Measurements from ENCODE around the gene OR5AU1.

DNA sequence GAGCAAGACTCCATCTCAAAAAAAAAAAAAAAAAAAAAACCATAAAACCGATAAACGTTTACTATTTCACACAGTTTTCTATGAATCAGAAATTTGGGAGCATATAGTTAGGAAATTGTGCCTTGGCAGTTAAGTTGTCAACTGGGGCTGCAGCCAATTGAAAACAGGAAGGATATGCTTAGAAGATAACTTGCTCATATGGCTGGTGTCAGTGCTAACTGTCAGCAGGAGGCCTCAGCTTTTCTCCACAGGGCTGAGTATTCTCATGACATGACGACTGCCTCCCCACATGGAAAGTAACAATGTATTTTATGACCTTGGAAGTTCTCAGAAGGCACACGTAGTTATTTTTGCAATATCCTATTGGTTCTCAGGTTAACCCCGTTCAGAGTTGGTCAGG is 29.6 kb upstream of the OR5AU1 start:
- TF ChIP-seq CTCF (IDR thresholded peaks at IDR 0.05) (no peak), POLR2AphosphoS5 (IDR thresholded peaks at IDR 0.05) (no peak), POLR2A (IDR thresholded peaks at IDR 0.05) (no peak), EP300 (IDR thresholded peaks at IDR 0.05) (no peak)

Measured in stomach (tissue), 4 donors.